ENCODE data around the gene ZNF232.

DNA sequence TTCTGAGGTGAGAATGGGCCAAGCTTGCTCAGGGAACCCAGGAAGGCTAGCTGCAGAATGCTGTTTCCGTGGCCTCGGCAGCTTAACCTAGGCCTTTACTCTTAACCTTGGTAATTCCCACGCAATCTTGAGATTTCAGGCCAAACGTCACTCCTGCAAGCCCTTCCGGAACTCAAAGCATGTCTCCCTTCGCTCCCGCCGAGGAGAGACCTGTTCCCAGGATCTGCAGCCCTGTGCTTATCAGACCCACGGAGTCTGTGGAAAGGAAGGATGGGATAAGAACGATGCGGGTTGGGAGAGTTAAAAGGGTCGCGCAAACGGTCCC lies 33.9 kb downstream of the ZNF232 start:
- TF ChIP-seq, protein P1, sequence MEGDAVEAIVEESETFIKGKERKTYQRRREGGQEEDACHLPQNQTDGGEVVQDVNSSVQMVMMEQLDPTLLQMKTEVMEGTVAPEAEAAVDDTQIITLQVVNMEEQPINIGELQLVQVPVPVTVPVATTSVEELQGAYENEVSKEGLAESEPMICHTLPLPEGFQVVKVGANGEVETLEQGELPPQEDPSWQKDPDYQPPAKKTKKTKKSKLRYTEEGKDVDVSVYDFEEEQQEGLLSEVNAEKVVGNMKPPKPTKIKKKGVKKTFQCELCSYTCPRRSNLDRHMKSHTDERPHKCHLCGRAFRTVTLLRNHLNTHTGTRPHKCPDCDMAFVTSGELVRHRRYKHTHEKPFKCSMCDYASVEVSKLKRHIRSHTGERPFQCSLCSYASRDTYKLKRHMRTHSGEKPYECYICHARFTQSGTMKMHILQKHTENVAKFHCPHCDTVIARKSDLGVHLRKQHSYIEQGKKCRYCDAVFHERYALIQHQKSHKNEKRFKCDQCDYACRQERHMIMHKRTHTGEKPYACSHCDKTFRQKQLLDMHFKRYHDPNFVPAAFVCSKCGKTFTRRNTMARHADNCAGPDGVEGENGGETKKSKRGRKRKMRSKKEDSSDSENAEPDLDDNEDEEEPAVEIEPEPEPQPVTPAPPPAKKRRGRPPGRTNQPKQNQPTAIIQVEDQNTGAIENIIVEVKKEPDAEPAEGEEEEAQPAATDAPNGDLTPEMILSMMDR (IDR thresholded peaks at IDR 0.05) = no peak
- TF ChIP-seq EP300 (IDR thresholded peaks at IDR 0.05) (no peak), POLR2A (IDR thresholded peaks at IDR 0.05) (no peak), POLR2AphosphoS5 (IDR thresholded peaks at IDR 0.05) (no peak)

All from suprapubic skin (tissue), 4 donors.